Stimulated activated CD8-positive, alpha-beta memory T cell treated with anti-CD3 and anti-CD28 coated beads, Interleukin-2, amount 100 ng/mL, for 48 hours (primary cell): ENCODE results near the gene TMEM108.

Source experiments
- DNase-seq, 2 donors: peaks; one replicate each; pipeline ENCODE4 v3.0.0-alpha.2; 2020; ENCODE audit warnings: low read depth in 2 of 2

TMEM108 gene

DNA sequence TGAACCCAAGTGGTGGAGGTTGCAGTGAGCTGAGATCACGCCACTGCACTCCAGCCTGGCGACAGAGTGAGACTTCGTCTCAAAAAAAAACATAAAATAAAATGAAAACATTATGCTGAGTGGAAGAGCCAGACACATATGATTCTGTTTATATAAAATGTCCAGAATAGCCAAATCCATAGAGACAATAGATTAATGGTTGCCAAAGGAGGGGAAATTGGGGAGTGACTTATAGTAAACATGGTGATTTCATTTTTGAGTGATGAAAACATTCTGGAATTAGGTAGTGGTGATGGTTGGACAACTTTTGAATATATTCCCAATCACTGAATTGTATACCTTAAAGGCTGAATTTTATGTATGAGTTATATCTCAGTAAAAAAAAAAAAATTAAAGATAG lies 189.6 kb downstream of the TMEM108 start:
- no peak for DNase-seq

DNA sequence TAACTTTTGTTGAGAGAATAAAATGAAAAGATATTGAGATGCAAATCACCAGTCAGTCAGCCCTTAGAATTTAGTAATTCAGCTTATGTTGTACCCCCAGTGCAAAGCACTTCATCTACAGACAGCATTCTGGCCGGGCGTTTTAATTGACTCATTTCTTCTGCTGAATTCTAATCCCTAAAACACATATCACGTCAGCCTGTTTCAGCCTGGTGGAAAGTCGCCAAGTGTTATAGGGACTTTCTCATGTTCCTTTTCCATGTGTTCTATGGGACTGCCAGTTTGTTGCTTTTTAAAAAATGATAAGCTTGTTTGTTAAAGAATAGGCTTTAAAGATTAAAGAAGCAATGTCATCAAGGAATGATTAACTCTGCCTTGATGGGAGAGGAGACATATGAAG lies 192.0 kb downstream of the TMEM108 start:
- DNase-seq: no peak

DNA sequence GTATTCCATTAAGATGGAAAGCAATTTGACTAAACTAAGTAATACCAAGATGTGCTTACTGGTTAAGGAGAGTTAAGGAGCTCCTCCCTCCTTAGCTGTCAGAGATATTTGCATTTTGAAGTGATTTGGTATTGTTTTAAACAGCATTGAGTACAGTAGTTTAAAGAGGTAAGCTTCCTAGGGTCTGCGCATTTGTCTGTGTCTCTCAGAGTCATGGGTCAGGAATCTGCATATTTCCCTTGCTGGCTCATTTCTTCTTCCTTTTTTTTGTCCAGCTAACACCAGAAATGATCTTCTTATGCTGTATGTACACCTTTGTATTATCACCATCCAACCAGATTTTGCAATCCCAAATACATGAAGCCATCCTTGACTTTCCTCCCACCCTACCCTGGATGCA lies 198.7 kb downstream of the TMEM108 start:
- no peak for DNase-seq

DNA sequence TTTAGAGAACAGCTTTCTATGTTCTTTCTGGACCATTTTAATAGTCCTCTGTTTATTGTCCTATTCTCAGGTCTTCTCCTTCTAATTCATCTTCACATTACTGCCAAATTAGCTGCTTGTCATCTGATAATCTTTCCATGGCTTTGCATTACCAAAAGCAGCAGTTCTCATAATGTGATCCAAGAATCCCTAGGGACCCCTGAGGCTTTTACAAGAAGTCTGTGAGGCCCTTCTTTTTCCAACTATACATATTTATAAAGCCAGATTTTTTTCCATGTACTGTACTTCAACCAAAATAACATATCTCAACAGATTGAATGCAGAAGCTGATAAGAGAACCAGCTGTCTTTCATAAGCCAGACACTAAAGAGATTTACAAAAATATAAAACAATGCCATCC lies 199.2 kb downstream of the TMEM108 start:
- DNase-seq: no peak

GRCh38 chr3:133238015-133238414 lies 199.8 kb downstream of the TMEM108 start:
- DNase-seq: no peak

GRCh38 chr3:133246119-133246518 lies 207.9 kb downstream of the TMEM108 start:
- DNase-seq: no peak

DNA sequence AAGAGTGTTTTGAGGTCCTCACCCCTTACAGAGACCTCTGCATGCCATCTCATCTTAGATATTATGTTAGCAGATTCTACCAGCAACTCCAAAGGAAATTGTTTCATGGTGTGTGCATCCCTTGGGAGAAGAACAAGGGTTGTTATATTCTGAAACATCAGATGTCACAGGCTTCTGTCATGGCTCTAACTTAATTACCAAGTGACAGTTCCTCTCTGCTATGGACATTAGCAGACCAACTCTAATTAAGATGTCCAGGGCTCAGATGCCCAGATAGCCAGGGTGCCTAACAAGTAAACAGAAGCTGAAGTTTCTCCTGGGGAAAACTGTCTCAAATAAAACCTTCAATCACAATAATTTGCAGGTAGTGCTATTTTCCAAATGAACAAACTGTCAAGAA lies 208.6 kb downstream of the TMEM108 start:
- DNase-seq: no peak

DNA sequence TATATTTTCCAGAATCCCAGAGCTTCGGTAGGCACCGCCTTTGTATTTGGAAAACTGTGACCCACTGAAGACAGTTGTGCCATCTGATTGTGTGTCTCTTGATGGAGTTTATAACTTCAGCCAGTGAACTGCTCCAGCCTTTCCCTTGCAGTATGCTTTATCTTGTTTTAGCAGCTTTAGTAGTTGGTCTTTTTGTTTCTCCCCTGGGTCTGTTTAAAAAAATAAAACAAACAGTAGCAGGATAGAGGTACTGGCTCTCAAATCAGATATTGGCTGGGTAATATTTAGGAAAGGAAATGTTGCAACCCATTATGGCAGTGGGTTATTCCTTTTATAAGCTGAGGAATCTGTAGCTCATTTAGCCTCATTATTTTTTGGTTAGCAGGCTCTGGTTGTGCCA lies 210.2 kb downstream of the TMEM108 start:
- no peak for DNase-seq

- DNase-seq: no peak
Observed at GRCh38 chr3:133249490-133249889, 211.3 kb downstream of the TMEM108 start.

DNA sequence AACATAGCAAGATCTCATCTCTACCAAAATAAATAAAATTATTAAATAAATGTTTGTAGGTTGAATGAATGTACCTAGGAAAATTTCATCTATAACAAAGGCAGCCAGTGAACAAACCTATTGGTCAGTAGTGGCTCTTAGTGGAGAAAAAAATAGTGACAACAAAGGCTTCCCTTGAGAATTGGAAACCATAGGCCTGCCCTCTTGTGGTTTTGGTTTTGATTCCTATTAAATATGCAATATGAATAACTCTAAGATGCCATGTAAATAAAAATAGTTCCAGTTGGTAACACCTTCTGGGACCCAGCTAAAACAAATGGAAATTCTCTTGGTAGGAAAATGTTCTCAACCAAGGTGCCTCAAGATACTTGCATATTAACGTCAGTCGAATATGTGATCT lies 216.0 kb downstream of the TMEM108 start:
- DNase-seq: no peak

DNA sequence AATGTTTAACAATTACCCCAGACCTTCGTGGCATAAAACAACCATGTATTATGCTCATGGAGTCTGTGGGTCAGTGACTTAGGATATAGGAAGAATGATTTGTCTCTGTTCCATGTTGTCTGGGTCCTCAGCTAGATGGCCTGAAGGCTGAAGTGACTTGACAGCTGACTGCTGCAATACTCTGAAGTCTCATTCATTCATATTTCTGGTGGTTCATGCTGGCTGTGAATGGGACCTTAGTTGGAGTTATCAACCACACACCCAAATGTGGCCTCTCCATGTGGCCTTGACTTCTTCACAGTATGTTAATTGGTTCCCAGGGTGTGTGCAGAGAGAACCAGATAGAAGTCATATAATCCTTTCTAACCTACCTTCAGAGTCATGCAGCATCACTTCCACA lies 216.5 kb downstream of the TMEM108 start:
- no peak for DNase-seq

DNA sequence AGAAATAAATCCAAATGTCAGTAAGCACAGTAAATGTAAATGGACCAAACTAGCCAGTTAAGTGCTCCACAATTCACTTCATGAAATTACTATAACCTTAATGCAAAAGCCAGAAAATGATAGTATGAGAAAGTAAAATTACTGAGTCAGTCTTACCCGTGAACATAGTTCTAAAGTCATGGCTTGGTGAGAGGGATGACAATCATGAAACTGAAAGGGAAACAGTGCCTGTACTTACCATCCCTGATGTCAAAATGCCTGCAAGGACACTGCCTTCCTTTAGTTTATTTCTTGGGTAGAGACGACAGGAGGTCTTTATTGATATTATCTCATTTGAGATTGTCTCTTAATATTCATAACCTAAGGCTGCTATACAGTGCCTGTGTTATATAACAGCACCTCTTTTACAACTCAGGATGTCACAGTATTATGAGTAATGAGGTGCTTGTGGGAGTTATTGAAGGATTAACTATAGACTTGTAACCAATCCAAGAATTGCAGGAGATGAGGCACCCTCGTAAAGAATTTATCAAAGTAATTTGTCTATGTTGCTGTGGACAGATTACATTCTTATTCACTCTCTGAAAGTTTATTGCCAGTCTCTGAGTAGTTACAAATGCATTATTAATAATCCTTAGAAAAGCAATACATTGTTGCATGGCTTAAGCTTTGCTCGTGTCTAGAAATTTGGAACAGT lies 218.7 kb downstream of the TMEM108 start:
- DNase-seq: no peak

- DNase-seq: no peak
Observed at GRCh38 chr3:133258358-133258757, 220.2 kb downstream of the TMEM108 start.

DNA sequence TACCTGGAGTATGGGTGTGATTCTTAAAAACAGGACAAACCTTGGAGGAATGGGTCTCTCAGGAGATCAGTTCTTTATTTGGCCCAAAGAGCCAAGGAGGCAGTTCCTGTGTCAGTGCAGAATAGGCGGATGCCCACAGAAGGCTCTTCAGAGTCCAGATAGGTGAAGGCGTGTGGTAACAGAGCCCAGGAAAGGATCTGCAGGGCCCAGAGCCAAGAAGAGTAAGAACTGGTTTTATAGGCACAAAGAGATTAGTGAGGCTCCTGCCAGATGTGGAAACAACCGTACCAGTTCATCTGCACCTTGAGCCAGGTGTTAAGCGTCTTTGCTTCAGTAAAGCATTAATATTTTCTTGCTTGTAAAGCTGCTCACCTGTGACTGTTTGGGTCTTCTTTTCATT lies 221.6 kb downstream of the TMEM108 start:
- DNase-seq: no peak

GRCh38 chr3:133262333-133262732 lies 224.1 kb downstream of the TMEM108 start:
- no peak for DNase-seq

DNA sequence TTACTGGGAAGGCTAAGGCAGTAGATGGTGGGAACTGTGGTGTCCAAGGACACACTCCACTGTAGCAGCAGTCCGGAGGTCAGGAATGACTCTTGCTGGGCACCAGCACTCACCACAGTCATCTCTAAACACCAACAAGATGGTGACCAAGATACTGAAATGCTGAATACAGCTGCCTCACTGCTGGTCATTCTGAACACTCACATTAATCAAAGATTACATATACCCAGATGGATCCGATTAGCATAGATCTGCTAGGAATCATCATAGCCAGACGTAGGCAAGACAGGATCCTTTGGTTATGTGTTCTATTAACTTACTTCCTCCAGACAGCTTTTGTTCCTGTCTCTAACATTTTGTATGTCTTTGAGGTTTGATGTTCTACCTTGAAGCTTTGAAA lies 226.7 kb downstream of the TMEM108 start:
- DNase-seq: no peak

GRCh38 chr3:133268726-133269134 lies 230.5 kb downstream of the TMEM108 start:
- DNase-seq: no peak

DNA sequence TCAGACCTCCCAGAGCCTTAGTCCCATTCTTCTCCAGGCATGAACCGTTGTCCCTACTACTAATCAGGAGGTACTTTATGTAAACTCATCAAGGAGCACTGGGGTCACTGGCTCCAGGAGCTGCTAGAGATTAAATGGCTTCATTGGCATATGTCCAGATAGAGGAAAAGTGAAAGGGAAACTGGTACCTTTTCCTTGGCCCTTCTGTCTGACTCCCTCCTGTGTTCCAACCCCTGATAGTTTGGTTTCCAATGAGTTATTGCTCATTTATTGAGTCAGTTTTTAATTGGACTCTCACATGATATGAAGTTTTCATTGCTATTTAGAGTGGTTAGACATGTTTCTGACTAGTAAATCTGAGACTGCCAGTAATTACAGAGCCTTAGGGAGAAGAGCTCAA lies 231.2 kb downstream of the TMEM108 start:
- no peak for DNase-seq

DNA sequence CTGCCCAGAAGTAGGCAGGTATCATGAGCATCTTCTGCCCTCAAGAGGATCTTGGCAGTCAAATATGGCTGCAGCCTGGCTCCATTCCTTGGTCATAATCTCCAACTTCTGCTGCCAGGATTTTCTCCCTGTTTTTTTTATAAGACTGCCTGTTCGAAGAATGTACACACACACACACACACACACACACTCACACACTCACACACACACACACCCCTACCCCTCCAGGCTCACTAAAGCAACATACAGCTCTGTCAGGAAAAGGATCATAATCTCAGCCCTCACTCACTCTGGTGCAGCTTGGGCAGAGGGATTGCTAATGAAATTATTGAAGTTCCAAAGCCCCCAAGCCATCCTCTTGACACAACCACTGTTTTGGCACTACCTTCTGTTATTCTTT lies 232.4 kb downstream of the TMEM108 start:
- no peak for DNase-seq

DNA sequence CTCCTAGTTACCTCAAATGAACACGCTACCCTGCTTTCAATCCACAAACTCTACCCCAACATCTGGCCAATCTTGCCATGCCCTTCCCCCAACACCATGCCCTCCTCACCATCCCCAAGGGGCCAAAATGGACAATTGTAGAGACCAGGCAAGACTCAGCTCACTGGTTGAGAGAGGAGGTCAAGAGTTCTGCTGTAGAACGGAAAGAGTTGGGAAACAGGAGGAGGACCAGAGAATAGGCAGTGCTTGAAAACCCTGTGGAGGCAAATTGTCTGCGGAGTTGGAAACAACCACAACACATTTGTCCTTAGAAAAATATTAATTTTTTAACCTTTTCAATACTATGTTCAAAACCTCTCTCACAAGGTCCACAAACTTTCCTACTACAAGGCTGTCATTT lies 232.9 kb downstream of the TMEM108 start:
- no peak for DNase-seq

DNA sequence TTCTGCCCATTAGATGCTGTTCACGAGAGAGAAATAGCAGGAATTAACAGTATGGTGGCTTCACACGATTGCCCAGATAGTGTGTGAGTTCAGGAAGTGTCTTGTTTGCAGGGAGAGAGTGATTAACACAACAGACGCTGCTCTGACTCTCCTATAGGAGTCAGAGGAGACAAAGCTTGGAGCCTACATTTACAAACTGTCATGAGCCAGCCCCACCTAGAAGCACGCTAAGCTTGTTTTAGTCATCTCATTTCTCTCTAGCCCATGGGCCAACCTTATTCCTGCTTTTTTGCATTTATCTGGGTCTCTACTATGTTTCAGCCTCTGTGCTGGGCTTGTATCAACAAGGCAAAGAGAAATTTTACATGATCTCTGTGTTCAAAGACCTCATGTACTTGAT lies 233.3 kb downstream of the TMEM108 start:
- DNase-seq: no peak

- DNase-seq: no peak
Observed at GRCh38 chr3:133273346-133273745, 235.2 kb downstream of the TMEM108 start.

DNA sequence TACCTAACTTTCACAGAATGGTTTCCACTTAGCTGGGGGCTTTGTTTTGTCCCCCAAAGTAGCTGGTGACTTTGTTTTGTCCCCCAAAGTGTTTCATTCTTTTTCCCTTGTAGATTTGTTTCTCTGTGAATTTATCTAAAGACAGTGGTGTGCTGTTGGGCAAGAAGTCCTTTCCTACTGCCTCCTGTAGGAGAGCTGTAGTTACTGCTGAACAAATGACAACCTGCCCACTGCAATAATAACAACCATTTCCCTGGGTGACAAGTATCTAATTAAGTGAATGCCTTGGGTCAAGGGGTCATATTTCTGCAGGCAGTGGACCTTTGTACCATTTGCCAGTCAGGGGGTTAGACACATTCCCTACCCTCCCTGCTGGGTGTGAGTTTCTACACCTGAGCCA lies 236.3 kb downstream of the TMEM108 start:
- DNase-seq: no peak

DNA sequence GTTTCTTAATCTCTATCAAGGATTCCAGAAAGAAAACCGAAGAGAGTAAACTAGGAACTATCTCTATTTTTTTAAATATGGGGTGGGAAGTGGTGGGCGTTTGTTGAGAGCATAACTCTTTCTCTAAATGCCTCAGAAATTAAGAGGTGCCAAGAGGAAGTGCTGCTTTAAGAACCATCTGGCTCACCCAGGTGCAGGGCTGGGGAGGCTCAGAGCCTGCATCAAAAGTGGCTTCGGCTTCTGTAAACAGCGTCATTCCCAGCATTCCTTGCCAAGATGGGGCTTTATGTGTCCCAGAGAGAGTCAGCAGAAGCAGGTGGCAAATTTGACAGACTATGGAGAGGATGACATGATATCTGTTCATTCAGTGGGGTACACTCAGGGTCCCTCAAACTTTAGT lies 238.4 kb downstream of the TMEM108 start:
- DNase-seq: no peak
